NCI-H2171 treated with DMSO at 0.1 percent for 48 hours (cell line): ENCODE data around the gene EPDR1.
A peak's percentile ranks its signal among the peaks of the same experiment; 100 is the strongest.
"Not testable (repeated sequence)": the region's sequence is repeated elsewhere in the genome, so short reads cannot be mapped to it uniquely, and the experiment has no call there.

Experiments used
- DNase-seq: peaks from one replicate; lab custom pipeline; 2025; lab: John Stamatoyannopoulos, UW

Gene EPDR1

GRCh38 chr7:37928878-37929277, 8.4 kb downstream of the EPDR1 start:
- no peak for DNase-seq

DNA sequence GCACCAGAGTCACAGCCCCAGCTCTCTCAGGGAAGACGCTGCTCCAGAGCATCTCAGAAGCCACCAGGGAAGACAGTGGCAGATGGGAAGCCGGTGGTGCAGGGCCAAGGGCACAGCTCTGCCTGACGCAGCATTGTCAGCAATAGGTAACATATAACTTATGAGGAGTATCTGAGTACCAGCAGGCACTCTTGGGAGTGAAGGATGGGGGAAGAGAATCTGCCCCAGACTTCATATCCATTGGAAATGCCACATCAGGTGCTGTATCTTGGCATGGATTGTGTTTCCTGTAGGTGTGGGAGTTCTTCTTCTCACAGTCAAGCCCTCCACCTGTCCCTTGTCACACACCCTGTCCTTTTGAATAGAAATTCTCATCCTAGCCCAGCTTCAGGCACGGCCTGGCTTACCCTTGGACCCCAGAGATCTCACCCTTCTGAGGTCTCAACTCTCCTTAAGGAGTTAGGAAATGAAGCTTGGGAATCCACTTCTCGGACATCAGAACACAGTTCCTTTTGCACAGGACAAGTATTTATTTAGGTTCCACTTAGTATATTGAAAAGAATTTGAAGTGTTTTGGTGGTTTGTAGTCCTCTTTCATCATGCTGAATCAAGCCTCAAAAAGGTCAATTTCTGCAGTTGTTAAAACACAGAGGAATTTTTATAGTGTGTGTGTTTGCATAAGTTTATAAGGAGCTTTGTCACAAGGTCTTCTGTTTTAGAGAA, 9.9 kb downstream of the EPDR1 start:
- no peak for DNase-seq

- DNase-seq = no peak
Measured at GRCh38 chr7:37932543-37932942, 12.1 kb downstream of the EPDR1 start.

GRCh38 chr7:37933018-37933566, 12.7 kb downstream of the EPDR1 start:
- DNase-seq = no peak

DNA sequence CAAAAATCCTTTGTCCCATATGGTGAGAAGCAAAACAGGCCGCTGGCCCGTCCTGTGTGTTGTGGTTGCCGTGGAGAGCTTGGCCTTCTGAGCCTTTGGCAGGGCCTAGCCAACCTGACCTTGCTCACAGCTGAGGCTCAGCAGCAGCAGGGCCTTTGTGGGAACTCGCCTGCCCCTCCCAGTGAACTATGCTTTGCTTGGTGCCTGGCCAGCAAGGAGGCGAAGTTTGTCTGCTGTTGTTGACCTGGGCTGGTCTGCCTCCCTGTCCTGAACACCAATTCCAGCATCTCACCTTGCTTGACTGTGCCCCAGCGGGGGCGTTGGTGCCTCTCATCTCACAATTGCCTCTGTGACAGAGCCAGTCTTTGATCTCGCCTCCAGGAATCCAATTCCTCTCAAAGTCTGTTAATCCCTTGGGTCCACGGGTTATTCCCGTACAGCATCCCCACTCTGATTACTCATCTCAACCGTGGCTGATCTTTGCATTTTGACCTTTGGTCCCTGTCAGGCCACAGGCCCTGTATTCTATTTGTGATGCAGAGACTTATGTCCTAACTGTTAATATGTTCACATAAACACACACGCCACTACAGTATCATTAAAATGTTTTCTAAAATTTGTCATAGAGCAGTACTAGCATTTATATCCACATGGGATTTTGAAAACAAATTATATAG, 22.6 kb downstream of the EPDR1 start:
- peak; percentile 31 for DNase-seq

DNA sequence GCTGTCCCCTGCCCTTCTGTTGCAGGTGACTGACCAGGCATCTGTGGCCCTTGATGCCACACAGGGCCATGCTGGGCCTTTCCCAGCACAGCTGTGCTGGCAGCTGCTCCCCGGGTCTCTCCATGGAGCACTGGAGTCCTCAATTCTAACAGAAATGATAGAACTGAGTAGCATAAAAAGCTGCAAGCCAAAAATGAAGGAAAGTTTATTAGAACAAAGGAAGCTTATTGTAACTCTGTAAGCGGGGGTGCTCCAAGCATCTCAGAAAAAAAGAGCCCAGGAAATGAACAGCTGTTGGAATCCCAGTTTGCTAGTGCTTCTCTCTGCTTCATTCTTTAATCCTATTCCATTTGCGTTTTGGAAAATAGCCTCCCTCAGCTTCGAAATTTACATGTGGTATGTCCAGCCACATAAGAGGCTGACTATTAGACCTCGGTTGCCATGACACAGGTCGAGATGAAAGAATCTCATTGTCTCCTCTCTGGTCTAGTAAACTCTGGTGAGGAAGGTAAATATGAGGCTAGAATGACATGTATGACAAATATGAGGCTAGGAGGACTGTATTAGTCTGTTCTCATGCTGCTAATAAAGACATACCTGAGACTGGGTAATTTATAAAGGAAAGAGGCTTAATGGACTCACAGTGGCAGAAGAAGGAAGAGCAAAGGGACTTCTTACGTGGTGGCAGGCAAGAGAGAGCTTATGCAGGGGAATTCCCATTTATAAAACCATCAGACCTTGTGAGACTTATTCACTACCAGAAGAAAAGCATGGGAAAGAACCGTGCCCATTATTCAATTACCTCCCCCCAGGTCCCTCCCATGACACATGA, 23.7 kb downstream of the EPDR1 start:
- DNase-seq = peak; percentile 39

DNA sequence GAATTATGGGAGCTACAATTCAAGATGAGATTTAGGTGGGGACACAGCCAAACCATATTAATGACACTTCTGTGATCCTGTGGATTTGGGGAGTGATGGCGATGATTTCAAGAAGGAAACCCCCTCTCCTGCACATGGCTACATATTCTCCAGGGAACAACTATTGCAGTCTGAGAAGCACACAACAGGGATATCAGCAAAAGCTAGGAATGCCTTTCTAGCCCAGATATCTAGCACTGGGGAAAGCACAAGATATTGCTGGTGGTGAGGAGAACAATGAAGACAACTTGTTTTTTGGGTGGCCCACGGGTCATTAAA, 24.3 kb downstream of the EPDR1 start:
- peak; percentile 57 for DNase-seq

GRCh38 chr7:37945336-37945735, 24.9 kb downstream of the EPDR1 start:
- no peak for DNase-seq

- DNase-seq = peak; percentile 3
Measured at GRCh38 chr7:37947138-37947940, 26.9 kb downstream of the EPDR1 start.

GRCh38 chr7:37947941-37948210, 27.4 kb downstream of the EPDR1 start:
- DNase-seq = no peak

DNA sequence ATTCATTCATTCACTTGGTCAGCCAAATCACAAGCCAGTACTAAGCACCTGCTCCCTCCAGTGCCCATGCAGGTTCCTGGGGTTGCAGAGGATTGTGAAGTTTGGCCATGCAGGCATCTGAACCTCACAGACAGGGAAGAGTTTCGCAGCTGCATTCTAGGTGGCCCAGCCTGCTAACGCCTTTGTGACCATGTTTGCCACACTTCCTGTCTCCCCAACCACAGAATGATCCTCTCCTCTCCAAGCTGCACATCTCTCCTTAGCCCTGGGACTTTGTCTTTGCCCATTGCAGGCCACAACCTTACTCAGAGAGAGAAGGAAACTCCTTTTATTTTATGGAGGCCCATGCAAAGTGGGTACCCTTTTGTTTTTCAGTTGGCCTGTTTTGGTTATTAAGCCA, 31.8 kb downstream of the EPDR1 start:
- DNase-seq = no peak

GRCh38 chr7:37954217-37954616, 33.8 kb downstream of the EPDR1 start:
- not testable (repeated sequence) for DNase-seq

GRCh38 chr7:37956791-37957190, 36.4 kb downstream of the EPDR1 start:
- no peak for DNase-seq

- no peak for DNase-seq
Measured at GRCh38 chr7:37957221-37957970, 37.0 kb downstream of the EPDR1 start.

- no peak for DNase-seq
Measured at GRCh38 chr7:37960483-37960882, 40.0 kb downstream of the EPDR1 start.

DNA sequence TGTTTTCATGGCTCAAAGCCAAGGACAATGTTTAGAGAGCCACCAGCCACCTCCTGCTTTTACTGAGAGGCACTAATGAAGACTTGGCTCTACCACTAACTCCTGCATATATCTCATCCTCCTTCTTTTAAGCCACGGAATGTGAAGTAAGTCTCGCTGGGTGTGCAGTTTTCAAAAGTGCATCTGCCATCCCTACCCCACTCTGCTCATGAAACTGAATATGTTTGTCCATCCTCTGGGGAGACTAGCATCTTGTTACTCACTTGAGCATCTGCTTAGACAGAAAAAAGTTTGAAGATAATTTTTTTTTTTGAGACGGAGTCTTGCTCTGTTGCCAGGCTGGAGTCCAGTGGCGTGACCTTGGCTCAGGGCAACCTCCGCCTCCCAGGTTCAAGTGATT, 40.8 kb downstream of the EPDR1 start:
- DNase-seq = peak; percentile 77

- no peak for DNase-seq
Measured at GRCh38 chr7:37964196-37964595, 43.8 kb downstream of the EPDR1 start.

DNA sequence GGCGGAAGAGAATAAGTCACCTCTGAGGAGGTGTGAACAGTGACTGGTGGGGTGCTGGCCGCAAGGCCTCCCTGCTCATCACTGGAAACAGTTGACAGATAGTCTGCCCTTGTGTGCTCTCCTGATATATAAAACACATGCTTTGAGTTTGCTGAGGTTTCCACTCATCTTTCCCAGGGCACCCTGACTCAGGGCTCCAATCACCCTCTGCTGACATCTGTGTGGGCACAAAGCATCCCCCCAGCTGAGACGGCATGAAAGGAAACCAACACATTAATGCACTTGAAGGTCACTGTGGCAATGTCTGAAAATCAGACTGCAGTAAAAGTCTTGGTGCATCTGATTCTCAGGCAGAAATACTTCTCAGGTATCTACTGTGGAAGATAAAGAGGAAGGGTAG, 49.8 kb downstream of the EPDR1 start:
- no peak for DNase-seq

DNA sequence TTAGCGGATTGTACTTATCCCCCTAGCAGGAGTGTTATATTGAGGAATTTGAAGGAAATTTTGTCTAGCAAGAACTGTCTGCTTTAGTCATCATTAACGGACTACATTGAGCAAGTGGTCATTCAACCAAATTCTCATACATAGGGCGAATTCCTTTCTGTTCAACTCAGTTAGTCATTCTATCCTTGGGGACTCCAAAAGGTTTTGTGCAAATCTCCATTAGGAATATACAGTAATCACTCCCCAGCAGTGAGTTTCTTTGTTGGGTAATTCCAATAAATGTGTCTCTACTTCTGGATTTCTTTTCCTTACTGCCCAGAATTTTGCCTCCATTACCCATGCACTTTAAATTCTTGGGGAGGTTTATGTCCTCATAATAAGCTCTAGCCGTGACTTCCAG, 51.1 kb downstream of the EPDR1 start:
- no peak for DNase-seq

DNA sequence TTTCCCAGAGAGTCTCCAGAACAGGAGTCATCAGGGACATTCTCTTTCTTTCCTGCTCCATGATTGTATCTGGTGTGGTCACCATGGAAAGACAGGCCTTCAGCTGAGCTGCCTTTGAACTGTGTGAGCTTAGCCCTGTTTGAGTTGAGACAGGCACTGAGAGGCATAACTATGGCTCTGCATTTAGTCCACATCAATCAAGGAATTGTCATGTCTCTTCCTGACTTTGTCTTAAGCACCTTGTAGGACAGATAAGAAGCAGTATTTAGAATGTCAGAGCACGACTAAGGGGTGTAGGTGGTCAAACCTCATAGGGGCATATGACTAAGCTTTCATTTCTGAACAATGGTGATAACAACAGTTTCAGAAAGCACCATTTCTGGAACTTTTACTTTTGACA, 53.5 kb downstream of the EPDR1 start:
- DNase-seq = no peak

DNA sequence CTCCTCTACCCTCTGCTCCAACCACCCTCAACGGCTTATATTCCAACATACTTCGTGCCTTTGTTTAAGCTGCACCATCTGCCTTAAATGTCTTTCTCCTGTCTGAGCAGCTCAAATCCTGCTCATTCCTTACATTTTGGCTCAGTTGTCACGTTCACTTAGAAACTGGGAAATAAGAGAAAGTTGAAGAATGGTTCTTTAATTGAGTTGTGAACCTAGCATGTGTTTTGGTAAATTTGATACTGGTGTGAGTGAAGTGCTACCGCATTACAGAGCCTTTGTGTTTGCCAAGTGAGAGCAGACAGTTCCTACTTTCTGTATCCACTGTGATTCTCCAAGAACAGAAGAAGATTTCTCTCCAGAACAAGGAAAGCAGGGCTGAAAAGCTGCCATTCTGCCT, 54.3 kb downstream of the EPDR1 start:
- peak; percentile 47 for DNase-seq
